GM10847 (cell line): ENCODE data around the gene NGFR.

Experiments used
- POLR2A ChIP-seq: IDR thresholded peaks from 2 replicates; pipeline ENCODE4 v1.6.1; 2011; ENCODE audit not compliant: insufficient read length; ENCODE audit errors: extremely low read depth

The NGFR gene

DNA sequence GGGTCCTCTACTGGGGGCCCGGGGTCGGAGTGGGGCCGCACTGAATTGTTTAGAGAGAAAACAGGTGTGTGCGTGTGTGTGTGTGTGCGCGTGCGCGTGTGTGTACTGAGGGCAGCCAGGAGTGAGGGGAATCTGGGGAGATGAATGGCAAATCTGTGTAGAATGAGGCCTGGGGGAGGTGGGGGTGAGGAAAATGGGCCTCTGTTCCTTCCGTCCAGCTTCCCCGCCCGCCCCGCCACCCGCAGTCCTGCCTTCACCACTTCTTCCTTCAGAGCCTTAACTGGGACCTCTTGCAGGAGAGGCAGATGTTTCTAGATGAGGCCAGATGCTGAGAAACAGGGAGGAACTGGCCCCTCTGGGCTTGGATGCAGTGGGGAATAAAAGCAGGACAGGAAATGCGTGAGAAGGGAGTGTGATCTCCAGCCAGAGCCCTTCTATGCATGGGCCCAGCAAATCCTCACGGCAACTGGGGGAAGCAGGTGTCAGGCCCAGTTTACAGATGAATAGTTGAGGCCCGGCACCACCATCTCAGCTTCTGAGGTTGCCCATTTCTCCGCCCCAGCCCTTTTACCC is 29.7 kb upstream of the NGFR start:
- TF ChIP-seq POLR2A: no peak

DNA sequence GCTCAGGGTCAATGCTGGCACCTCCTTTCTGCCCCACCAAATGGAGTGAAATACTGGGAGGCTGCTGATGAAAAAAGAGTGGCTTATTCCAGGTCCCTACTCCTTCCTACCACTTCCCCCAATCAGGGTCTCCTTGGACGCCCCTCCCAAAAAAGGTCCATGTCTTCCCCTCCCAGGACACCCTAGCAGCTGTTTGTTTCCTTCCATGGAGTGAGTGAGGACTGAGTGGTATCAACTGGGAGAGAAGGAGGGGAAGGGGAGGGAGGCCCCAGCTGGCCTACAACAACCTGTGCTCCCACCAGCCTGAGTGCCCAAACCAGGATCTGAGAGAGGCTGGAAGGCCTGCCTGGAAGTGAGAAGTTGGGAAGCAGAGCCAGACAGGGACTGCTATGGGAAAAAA is 28.7 kb upstream of the NGFR start:
- no peak for TF ChIP-seq POLR2A

DNA sequence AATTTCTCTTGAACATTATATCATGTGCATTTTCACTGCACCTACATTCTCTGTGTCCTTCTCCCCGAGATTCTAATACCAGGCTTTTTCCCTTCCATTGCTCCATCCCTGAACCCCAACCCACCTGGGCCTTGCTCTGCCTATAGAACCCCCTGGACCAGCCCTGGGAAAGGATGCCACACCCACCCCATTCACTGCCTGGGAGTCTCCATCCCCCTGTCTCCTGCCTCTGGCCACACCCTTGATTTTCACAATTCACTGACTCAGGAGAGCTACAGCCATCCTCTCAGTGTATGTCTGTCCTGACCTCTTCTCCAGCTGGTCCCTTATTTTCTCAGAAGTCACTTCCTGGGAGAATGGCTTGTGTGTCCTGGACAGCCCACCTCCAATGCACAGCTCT is 27.9 kb upstream of the NGFR start:
- no peak for TF ChIP-seq POLR2A

DNA sequence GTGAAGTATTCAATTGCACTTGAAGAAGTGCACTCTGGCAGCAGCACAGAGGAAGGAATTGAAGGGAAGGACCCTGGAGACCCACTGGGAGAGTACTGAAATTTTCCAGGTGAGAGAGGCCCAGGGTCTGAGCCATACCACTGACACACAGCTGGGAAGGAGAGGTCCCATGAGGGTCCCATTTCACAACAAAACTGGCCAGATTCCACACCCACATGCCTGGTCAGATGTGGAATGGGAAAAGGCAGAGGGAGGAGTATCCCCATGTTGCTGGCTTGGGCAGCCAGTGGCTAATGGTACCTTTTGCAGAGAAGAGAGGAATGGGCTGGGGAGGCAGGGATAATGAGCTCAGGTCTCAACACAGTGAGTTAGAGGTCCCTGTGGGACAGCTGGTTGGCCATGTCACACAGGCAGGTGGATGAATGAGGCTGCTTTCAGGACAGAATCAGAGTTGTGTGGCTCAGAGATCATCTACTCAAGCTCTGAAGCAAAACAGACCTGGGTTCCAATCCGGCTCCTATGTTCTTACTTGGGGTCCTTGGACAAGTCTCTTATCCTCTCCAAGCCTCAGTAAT is 26.2 kb upstream of the NGFR start:
- no peak for TF ChIP-seq POLR2A

DNA sequence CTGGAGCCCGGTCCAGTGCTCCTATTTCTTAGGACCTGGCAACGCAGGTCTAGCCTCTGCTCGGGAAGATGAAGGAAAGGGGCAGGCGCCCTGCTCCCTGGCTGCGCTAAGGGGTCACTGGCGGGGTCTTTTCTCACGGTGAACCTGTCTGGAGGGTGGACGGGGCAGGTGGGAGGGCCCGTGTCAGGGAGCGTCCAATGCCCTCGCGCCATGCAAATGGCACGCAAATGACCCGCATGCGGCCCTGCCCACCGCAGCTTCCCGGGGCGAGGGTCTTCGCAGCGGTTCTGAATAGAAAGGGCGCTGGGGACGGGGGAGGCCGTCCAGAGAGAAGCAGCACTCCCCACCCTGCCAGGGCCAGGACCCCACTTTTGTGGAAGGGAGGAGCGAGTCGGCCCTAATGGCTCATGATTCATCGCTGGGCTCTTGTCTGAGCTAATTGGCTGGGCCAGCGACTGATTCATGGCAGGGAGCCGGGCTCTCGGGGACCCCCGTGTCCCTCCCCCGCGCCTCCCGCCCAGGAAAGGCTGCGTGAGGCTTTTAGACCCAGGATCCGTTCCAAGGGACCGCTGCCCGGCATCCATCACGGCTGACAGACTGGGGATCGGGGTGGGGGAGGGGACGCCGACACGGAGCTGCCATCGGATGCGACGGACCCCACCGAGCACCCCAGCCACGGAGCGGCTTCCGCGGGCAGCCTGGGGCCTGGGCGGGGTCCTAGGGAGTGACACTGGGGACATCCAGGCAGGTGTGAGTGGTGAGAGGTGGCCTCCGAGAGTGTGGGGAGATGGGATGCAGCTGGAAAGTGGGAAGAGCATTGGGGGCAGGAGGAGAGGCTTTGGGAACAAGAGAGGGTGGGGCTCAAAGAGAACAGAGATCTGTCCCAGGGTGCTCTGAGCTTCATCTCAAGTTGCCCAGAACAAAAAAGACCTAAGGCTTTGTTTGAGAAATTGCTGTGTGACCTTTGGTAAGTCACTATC is 25.0 kb upstream of the NGFR start:
- no peak for TF ChIP-seq POLR2A

DNA sequence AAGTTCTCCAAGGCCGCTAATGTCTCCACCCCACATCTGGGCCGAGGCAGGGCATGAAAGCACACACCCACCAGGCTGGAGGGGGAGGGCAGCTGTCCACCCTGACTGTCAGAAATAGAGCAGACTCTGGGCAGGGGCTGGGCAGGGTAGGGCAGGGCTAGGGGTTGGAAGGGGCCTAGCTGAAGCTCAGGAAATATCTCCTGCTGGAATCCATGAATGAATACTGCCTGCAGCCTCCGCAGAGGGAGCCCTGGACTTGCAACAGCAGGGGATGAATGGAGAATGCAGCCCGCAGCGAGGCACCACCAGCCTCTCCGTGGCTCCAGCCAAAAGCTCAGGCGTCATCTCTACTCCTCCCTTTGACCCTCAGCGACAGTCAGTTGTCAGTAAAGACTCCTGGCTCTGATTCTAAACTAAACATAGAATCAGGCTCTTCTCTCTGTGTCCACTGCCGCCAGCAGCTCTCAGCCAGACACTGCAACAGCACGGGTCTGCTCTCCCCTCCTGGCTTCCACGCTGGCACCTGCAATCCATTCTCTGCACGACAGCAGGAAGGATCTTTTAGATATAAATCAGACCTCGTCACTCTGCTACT is 23.9 kb upstream of the NGFR start:
- no peak for TF ChIP-seq POLR2A

DNA sequence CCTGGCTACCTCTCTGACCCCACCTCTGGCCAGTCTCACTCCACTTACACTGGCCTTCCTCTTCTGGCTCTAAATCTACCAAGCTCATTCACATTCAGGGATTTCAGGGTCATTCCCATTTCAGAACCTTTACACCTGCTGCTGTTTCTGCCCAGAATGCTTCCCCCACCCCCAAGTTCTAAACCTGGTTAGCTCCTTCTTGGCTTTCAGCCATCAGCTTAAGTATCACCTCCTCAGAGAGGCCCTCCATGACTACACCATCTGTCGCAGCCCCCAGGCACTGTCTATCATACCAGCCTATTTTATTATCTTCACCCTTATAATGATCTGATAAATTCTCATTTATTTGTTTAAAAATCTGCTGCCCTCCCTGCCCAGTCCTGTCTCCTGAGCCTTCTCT is 23.3 kb upstream of the NGFR start:
- TF ChIP-seq POLR2A: no peak

GRCh38 chr17:49472527-49472926 is 22.6 kb upstream of the NGFR start:
- TF ChIP-seq POLR2A: no peak

DNA sequence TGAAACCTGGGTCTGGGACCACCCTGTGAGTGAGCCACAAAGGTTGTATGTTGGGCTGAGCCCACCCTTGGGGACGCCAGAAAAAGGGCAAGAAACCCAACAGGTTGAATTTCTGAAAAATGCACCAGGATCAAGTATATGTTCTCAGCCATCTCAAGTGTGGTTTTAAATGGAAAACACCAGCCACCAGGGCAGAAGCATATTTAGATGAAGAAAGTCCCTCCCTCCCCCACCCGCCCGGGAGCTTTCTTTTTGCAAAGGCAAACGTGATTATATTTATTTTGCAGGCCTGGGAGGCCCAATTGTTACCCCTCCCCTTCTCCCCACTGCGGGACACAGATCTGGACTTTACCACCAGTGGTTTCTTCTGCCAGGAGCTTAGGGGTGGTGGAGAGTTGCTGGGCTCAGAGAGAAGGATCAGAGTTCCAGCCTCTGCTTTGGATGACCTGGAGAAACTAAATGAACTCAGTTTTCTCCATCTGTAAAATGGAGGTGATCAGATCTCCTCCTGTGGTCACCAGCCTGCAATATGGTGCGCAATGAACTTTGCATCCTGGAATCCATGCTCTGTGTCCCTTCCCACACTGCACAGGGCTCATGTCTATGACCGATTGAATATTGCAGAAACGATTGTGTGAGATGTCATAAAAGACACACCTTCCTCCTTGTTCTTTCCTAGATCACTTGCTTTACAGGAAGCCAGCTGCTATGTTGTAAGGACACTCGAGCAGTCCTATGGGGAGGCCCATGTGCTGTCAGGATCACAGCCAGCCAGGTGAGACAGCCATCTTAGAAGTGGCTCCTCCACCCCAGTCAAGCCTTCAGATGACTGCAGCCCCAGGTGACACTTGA is 21.0 kb upstream of the NGFR start:
- no peak for TF ChIP-seq POLR2A

GRCh38 chr17:49477709-49478108 is 17.4 kb upstream of the NGFR start:
- no peak for TF ChIP-seq POLR2A

DNA sequence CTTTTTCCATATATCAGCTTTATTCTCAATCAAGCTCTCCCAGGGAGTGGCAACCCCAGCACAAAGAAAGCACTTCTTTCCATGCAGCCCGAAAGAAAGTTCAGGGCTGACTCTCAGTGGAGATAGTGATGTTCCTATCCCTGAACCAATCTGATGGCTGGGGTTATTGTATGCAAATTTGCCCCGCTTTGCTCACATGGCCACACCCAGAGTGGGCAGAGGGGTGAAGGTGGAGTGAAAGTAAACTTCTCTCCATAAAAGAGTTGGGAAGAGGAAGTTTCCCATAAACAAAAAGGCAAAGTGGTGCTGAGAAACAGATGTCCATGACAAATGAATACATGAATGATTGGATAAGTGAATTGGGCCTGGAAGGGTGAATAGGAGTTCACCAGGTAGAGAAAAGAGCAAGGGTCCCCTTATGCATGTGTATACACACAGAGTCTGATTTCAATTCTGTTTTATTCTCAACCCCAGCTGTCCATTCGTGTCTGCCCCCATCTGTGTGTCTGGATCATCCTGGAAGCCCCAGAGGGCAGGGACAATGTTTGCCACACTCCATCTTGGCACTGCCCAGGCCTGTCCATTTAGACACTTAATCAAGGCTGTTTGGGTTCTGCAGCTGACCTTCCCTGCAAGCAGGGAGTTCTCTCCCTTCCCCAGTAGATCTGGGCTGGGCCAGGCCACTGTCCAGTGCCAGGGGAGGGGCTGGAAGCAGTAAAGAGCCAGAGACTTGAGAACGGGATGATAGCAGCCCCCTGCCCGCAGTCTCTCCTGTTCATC is 14.1 kb upstream of the NGFR start:
- TF ChIP-seq POLR2A: no peak

DNA sequence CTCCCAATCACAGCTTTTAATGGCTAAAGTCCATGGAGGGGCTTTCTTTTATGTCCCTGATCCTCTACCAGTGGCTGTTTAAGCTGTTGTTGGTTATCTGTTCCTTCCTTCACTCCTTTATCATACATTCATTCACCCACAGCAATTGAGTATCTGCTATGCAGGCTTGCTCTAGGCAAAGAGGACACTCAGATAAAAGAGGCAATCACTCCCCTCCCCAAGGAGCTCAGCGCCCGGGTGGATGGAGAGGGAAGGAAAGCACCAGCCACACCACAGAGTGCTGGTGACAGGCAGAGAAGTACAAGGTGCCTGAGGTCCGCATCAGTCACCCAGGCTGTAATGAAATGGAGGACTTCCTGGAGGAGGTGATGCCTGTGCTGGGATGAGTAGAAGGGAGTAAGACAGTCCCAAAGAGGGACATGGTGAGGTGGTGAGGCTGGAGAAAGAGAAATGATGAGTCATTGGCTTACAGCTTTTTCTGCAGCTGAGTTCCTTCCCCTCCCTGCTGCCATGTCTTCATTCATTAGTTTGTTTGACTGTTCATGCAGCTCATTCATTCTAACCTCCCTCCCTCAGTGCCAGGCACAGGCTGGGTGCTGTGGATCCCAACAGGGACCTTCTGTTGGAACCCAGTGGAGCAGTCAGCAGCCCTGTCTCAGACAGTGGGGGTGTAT is 12.8 kb upstream of the NGFR start:
- no peak for TF ChIP-seq POLR2A

DNA sequence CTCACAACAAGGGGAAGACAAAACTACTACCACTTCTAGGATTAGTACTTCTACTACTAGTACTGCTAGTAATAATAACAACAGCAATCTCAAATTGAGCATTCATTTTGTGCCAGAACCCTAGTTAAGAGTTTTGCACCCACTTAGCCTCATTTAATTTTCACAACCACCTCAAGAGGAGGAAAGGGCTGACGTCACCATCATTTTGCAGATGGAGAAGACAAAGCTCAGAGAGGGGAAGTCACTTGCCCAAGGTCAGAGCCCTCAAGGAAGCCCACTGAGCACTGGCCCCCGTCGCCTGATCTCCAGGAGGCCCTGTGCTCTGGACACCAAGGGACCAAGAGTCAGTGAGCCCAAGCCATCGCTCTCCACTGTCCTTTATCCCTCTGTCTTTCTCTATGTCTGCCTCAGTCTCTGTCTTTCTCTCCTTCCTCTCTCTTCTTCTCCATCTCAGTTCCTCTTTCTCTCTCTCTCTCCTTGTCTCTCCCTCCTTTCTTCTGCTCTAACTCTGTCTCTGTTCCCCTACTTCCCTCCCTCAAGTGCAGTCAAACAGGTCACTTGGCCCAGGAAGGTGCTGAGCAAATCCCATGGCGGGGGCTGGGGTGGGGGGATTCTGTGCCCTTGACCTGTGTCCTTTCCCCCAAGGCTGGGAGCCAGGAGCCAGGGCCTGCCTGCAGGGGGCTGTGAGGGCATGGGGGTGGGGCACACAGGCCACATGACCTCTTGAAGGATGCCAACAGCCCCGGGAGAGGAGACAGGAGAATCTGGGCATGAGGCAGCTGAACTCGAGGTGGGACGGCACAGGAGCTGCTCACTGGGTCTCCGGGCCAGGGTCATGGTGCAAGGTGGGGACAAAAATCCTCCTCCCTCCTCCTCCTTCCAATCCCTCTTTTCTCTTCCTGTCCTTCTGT is 11.2 kb upstream of the NGFR start:
- no peak for TF ChIP-seq POLR2A
